NB4 (cell line): ENCODE measurements around the gene SMYD1.

ENCODE experiments used
- CTCF ChIP-seq: IDR thresholded peaks from one replicate; pipeline ENCODE4 v1.5.1; 2012; ENCODE audit warnings: low read depth, low read length
- MAX ChIP-seq: IDR thresholded peaks from 2 replicates; pipeline ENCODE4 v1.6.1; 2011; ENCODE audit warnings: low read depth, low read length
- MYC ChIP-seq: IDR thresholded peaks from 2 replicates; pipeline ENCODE4 v1.6.1; 2011; ENCODE audit warnings: low read depth, low read length
- POLR2A ChIP-seq: IDR thresholded peaks from 2 replicates; pipeline ENCODE4 v1.6.1; 2011; ENCODE audit warnings: mild to moderate bottlenecking; ENCODE audit not compliant: insufficient read length; ENCODE audit errors: extremely low read depth

- TF ChIP-seq CTCF: no peak
- TF ChIP-seq MAX: no peak
- no peak for TF ChIP-seq POLR2A
- no peak for TF ChIP-seq MYC
Measured at GRCh38 chr2:88161446-88162244, 94.0 kb downstream of the SMYD1 start.
